Measurements from ENCODE around the gene HNRNPA2B1. TPM values are rescaled to one million over a fixed set of nuclear protein-coding genes. Genes with fewer than 3 reads are reported as not detected.

Gene HNRNPA2B1
- 100 to 1,000 TPM; 649 to 781 TPM for total RNA-seq

DNA sequence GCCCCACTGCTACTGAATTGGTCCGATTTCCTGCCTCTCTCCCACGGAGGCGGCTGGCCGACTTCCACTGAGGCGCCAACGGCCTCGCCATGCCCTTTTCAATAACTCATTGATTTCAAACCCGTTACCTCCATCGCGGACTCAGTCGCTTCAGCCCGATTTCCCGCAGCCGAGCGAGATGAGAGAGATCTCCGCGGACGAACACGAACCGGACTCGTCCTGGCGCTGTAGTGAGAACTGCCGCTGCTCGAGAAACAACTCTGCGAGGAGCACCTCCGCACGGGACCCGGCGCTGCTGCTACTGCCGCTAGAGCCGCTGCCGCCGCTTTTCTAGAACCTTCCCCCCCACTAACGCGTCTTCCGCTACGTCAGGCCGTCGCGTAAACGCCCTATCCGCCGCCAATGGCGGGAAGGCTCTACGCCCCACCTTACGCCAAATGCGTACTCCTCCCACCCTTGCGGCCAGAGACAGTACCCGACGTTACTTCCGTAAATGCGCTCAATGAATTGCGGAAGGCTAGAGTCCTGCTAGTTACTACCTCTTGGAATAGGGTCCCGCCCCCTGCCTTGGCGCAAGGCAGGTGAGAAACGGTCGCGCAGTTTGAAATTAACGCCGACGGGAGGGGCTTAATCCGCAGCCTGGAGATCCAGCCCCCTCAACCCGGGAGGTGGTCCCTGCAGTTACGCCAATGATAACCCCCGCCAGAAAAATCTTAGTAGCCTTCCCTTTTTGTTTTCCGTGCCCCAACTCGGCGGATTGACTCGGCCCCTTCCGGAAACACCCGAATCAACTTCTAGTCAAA is at the start of gene HNRNPA2B1:
Gene HNRNPA2B1 (minus strand): TSS at position 303 of the 803 bp plus-strand sequence. CDS start 169 bp downstream, at position 134.
- POLR2A ChIA-PET, result interaction anchor here (0.9 to 2.5 kb wide), 6 partner anchors 12 to 338 kb away, joined by 3 to 10 read pairs (median 6); partner anchors contain the start of gene NFE2L3
- Mint-ChIP-seq H3K4me1 (peaks cover 44% of the 10 kb centered on the region), H3K36me3 (ENCODE audit: low read depth) (peaks cover 76% of the 10 kb centered on the region), H3K27ac (peak within 1 kb of the TSS; percentile 100), H3K9me3 (no peaks in the 10 kb centered on the region), H3K27me3 (no peaks in the 10 kb centered on the region), H3K4me3 (peak within 1 kb of the TSS; percentile 97)
- CTCF ChIA-PET, result interaction anchor here (0.6 to 4.1 kb wide), 7 partner anchors 9 to 110 kb away, joined by 3 to 30 read pairs (median 4); partner anchors contain the start of gene NFE2L3
- peak; percentile 98 for DNase-seq

DNA sequence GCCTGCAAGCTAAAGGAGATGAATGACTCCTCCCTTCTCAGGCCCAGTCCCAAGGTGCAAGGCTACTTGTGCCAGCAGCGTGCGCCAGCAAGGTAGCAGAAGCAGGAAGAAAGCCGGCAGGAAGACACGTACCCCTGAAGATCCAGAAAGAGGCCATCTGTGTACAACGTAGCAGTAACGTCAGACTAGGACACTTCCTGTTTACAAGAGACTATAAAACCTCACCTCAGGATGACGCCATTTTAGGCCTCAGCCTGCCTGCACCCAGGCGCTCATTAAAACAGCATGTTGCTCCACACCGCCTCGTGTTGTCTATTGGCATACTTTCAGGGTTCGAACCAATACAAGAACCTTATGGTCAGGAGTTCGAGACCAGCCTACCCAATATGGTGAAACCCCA is 49.7 kb upstream of the HNRNPA2B1 start:
- H3K9me3 Mint-ChIP-seq, result no peaks in the 10 kb centered on the region
- H3K4me3 Mint-ChIP-seq, result no peak overlapping the region
- ChIA-PET CTCF (interaction anchor here (0.7 kb wide), 1 partner anchor 9 kb away, joined by 3 read pairs; no protein-coding TSS in a partner anchor), POLR2A (no interaction called here)
- H3K36me3 Mint-ChIP-seq (ENCODE audit: low read depth), result no peaks in the 10 kb centered on the region
- H3K4me1 Mint-ChIP-seq, result peaks cover 2% of the 10 kb centered on the region
- H3K27ac Mint-ChIP-seq, result peak overlapping the region; percentile 55
- no peak for DNase-seq
- peaks cover 3% of the 10 kb centered on the region for H3K27me3 Mint-ChIP-seq

DNA sequence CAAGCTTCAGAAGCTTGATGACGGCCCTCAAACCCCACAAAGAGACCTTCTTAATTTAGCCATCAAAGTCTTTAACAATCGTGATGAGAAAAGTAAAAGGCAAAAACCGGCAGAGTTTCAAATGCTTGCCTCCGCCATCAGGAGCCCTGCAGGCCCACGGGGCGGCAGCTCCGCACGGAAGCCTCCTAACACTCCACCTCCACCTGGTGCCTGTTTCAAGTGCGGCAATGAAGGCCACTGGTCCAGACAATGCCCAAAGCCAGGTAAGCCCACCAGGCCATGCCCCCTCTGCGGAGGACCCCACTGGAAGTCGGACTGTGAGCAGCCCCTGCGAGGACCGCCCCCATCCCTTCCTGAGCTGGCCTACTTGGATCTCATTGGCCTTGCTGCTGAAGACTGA is 44.6 kb upstream of the HNRNPA2B1 start:
- ChIA-PET CTCF (no interaction called here), POLR2A (no interaction called here)
- H3K4me3 Mint-ChIP-seq, result no peak overlapping the region
- H3K27ac Mint-ChIP-seq, result no peak overlapping the region
- H3K9me3 Mint-ChIP-seq, result no peaks in the 10 kb centered on the region
- H3K36me3 Mint-ChIP-seq (ENCODE audit: low read depth), result no peaks in the 10 kb centered on the region
- no peaks in the 10 kb centered on the region for H3K27me3 Mint-ChIP-seq
- DNase-seq, result no peak
- H3K4me1 Mint-ChIP-seq, result peaks cover 2% of the 10 kb centered on the region

DNA sequence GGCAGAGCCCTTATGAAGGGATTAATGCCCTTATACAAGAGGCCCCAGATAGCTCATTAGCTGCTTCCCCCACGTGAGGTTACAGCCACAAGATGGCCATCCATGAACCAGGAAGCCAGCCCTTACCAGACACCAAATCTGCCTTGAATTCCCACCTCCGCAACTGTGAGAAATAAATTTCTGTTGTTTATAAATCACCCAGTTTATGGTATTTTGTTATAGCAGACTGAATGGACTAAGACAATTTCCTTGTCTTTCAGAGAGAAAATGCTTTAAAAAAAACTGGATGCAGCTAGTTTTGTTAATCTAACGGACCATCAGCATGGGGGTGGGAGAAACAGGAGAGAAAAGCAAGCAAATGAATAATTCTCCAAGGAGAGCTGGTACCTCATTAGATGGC is 37.5 kb upstream of the HNRNPA2B1 start:
- no peak overlapping the region for H3K4me3 Mint-ChIP-seq
- ChIA-PET POLR2A (no interaction called here), CTCF (no interaction called here)
- no peak overlapping the region for H3K27ac Mint-ChIP-seq
- no peaks in the 10 kb centered on the region for H3K9me3 Mint-ChIP-seq
- peaks cover 9% of the 10 kb centered on the region for H3K27me3 Mint-ChIP-seq
- no peaks in the 10 kb centered on the region for H3K4me1 Mint-ChIP-seq
- H3K36me3 Mint-ChIP-seq (ENCODE audit: low read depth), result no peaks in the 10 kb centered on the region
- DNase-seq, result no peak

DNA sequence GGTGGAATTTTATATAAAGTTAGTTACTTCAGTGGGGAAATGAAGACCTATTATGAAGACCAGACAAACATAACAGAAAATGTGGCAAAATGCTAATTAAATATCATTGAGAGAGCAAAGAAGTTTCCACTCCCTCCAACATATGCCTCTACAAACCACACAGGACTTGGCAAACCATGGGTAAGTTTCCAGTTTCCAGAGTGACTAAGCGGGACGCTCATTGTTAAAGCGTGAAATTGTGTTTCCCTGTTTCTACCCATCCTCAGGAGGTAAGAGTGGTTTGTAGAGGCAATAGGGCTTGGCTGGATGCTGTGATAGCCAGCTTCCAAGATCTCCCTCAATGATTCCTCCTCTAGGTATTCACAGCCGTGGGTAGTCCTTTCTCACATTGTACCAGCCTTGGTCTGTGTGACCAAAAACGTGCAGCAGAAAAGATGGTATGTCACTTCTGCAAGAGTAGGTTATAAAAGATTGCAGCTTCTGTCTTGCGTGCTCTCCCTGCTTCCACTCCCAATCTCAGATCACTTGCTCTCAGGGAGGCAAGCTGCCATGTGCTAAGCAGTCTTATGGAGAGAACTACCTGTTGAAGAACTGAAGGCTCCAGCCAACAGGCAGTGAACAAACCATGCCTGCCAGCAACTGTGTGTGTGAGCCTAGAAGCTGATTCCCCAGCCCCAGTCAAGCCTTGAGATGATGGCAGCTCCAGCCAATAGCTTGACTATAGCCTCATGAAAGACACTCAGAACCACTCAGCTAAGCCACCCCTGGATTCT is 36.7 kb upstream of the HNRNPA2B1 start:
- POLR2A ChIA-PET, result no interaction called here

DNA sequence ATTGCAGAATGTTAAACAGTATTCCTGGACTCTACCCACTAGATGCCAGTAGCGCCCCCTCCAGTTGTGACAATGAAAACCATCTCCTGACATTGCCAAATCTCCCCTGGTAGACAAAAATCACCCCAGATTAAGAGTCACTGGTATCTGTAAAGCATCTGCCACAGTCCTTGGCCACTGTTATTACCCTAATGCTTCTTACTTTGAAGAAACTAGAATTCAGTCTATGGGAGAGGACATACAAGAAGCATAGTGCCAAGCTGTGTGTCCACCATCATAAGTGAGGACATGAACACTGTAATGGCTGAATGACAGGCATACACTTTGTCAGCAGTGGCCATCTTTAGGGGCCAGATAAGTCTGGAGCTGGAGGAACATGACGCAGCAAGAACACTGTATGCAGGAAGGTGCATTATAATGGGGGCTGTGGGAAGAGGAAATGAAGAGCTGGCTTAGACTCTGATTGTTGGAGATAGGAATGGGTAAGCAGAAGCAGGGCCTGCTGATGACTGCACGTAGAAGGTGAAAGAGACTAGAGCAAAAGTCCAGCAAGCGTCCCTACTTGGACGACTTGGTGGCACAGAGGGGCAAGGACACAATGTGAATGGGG is 33.5 kb upstream of the HNRNPA2B1 start:
- Mint-ChIP-seq H3K36me3 (ENCODE audit: low read depth) (no peaks in the 10 kb centered on the region), H3K27ac (no peak overlapping the region), H3K9me3 (no peaks in the 10 kb centered on the region), H3K27me3 (peaks cover 9% of the 10 kb centered on the region), H3K4me1 (no peaks in the 10 kb centered on the region), H3K4me3 (no peak overlapping the region)
- ChIA-PET POLR2A (no interaction called here), CTCF (interaction anchor here (1.4 kb wide), 2 partner anchors 24 to 131 kb away, joined by 3 read pairs; no protein-coding TSS in a partner anchor)
- DNase-seq, result no peak

More for the DNA sequence above, 36.7 kb upstream of the HNRNPA2B1 start:
- H3K4me3 Mint-ChIP-seq, result no peak overlapping the region
- DNase-seq, result no peak
- H3K27me3 Mint-ChIP-seq, result peaks cover 9% of the 10 kb centered on the region
- no peaks in the 10 kb centered on the region for H3K4me1 Mint-ChIP-seq
- no peaks in the 10 kb centered on the region for H3K36me3 Mint-ChIP-seq (ENCODE audit: low read depth)
- CTCF ChIA-PET, result interaction anchor here (0.6 to 1.1 kb wide), 2 partner anchors 9 to 196 kb away, joined by 3 read pairs; no protein-coding TSS in a partner anchor
- H3K9me3 Mint-ChIP-seq, result no peaks in the 10 kb centered on the region
- no peak overlapping the region for H3K27ac Mint-ChIP-seq

DNA sequence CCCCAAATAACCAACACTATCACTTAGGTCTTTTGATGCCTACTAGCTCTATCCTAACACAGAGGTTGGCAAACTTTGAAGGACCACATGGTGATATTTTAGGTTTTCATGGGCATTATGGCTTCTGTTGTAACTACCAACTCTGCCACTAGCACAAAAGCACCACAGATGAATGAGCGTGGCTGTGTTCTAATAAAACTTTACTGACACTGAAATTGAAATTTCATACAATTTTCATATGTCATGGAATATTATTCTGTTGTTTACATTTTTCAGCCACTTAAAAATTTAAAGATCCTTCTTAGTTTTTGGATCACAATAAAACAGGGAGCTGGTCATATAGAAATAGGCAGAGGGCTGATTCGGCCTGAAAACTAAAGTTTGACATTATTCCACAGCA is 27.4 kb upstream of the HNRNPA2B1 start:
- H3K27ac Mint-ChIP-seq, result no peak overlapping the region
- no peak overlapping the region for H3K4me3 Mint-ChIP-seq
- DNase-seq, result no peak
- ChIA-PET CTCF (interaction anchor here (0.6 to 1.6 kb wide), 3 partner anchors 57 to 335 kb away, joined by 3 to 4 read pairs (median 4); no protein-coding TSS in a partner anchor), POLR2A (no interaction called here)
- H3K27me3 Mint-ChIP-seq, result peaks cover 15% of the 10 kb centered on the region
- H3K4me1 Mint-ChIP-seq, result no peaks in the 10 kb centered on the region
- no peaks in the 10 kb centered on the region for H3K36me3 Mint-ChIP-seq (ENCODE audit: low read depth)
- H3K9me3 Mint-ChIP-seq, result no peaks in the 10 kb centered on the region

DNA sequence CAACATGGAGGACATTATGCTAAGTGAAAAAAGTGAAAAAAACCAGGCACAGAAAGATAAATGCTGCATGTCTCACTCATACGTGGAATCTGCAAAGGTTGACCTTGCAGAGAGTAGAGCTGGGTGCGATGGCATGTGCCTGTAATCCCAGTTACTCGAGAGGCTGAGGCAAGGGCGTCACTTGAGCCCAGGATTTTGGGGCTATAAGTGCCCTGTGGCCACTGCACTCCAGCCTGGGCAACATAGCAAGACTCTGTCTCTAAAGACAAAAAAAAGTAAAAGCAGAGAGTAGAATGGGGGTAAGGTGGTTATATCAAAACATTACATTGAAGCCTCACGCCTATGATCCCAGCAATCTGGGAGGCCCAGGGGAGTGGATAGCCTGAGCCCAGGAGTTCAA is 23.8 kb upstream of the HNRNPA2B1 start:
- Mint-ChIP-seq H3K27me3 (peaks cover 15% of the 10 kb centered on the region), H3K36me3 (ENCODE audit: low read depth) (no peaks in the 10 kb centered on the region), H3K4me3 (no peak overlapping the region), H3K9me3 (no peaks in the 10 kb centered on the region), H3K27ac (no peak overlapping the region), H3K4me1 (no peaks in the 10 kb centered on the region)
- ChIA-PET CTCF (no interaction called here), POLR2A (no interaction called here)
- DNase-seq, result no peak

DNA sequence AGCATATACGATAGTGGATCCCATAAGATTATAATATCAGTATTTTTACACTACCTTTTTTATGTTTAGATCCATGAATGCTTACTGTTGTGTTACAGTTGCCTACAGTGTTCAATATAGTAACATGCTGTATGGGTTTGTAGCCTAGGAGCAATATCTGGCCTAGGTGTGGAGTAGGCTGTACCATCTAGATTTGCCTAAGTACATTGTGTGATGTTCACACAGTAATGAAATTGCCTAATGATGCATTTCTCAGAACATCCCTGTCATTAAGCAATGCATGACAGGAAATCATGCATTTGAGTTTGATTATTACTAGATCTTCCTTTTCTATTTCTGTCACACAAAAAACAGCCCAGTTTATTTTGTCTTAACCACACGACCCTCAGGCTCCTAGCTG is 15.5 kb upstream of the HNRNPA2B1 start:
- no peak for DNase-seq
- H3K36me3 Mint-ChIP-seq (ENCODE audit: low read depth), result peaks cover 20% of the 10 kb centered on the region
- H3K27me3 Mint-ChIP-seq, result no peaks in the 10 kb centered on the region
- no peak overlapping the region for H3K4me3 Mint-ChIP-seq
- H3K9me3 Mint-ChIP-seq, result no peaks in the 10 kb centered on the region
- H3K27ac Mint-ChIP-seq, result no peak overlapping the region
- H3K4me1 Mint-ChIP-seq, result peaks cover 11% of the 10 kb centered on the region
- CTCF ChIA-PET, result no interaction called here
- POLR2A ChIA-PET, result no interaction called here

DNA sequence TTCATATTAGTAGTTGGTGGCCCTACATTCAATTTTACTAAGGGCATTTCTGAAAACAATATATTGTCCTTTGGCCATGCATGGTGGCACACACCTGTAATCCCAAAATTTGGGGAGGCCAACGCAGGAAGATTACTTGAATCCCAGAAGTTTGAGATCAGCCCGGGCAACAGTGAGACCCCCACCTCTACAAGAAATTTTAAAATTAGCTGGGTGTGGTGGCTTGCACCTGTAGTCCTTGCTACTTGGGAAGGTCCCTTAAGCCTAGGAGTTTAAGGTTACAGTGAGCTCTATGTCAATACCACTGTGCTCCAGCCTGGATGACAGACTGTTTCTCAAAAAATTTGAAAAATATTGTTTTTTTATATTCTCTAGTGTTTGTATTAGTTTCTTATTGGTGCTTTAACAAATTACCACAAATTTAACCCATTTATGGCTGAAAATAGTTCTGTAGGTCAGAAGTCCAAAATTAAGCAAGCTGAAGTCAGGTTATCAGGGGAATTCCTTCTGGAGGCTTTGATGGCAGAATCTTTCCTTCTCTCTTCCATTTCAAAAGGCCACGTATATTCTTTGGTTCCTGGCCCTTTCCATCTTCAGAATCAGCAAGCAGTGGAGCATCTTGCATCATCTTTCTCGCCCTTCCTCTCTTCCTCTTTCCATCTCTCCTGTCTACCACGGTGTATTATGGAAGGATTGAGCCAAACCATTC is 13.4 kb upstream of the HNRNPA2B1 start:
- H3K27ac Mint-ChIP-seq, result no peak overlapping the region
- no peaks in the 10 kb centered on the region for H3K9me3 Mint-ChIP-seq
- CTCF ChIA-PET, result no interaction called here
- no peak for DNase-seq
- POLR2A ChIA-PET, result no interaction called here
- peaks cover 21% of the 10 kb centered on the region for H3K4me1 Mint-ChIP-seq
- H3K4me3 Mint-ChIP-seq, result no peak overlapping the region
- peaks cover 35% of the 10 kb centered on the region for H3K36me3 Mint-ChIP-seq (ENCODE audit: low read depth)
- H3K27me3 Mint-ChIP-seq, result no peaks in the 10 kb centered on the region

DNA sequence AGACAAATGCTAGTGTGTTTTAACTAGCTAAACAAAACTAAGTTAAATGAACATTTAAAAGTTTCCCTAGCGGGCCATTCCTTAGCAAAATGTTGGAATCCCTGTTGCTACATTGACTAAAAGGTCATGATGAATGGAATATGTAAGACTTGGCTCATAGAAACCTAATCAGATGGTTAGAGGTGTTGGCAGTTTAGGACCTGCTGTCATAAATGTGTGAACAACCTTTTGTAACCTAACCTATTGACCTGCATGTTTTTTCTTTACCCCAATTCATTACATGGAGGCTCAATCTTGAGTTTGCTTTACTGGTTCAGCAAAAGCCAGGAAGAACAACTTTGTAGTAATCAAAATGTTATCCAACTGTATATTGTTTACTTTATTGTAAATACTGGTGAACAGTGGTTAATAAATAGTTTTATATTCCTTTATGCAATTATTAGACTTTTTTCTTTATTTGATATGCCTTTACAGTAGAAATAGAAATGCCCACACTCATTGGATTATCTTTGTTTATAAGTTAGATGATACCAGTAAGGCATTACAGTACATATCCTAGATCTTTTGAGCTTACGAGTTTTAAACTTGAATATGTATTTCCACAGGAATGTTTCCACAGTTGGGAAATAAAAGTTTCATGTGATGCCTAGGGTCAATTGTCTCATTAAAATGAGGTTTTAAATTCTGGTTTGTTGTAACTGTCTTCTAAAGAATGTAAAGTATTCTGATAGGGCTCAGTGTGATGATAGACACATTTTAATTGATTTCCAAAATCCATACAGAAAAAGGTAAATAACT is 12.6 kb upstream of the HNRNPA2B1 start:
- ChIA-PET POLR2A (no interaction called here), CTCF (no interaction called here)
- no peak for DNase-seq
- no peak overlapping the region for H3K4me3 Mint-ChIP-seq
- H3K4me1 Mint-ChIP-seq, result peaks cover 22% of the 10 kb centered on the region
- H3K27ac Mint-ChIP-seq, result no peak overlapping the region
- no peaks in the 10 kb centered on the region for H3K27me3 Mint-ChIP-seq
- H3K9me3 Mint-ChIP-seq, result no peaks in the 10 kb centered on the region
- peaks cover 39% of the 10 kb centered on the region for H3K36me3 Mint-ChIP-seq (ENCODE audit: low read depth)

DNA sequence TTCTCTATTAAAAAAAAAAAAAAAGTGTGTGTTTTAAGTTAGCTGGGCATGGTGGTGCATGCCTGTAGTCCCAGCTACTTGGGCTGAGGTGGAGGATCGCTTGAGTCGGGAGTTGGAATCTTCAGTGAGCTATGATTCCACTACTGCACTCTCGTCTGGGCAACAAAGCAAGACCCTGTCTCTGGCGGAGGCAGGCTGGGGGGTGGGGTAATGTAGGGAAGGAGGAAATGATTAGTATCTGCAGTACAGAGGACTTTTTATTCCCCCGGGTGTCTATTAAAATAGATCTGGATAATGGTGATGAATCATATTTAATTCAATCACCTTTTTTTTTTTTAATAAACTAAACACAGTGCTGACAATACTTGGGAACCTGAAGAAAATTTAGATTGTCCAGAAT is 7.5 kb upstream of the HNRNPA2B1 start:
- ChIA-PET CTCF (interaction anchor here (0.6 kb wide), 1 partner anchor 266 kb away, joined by 7 read pairs; no protein-coding TSS in a partner anchor), POLR2A (no interaction called here)
- Mint-ChIP-seq H3K36me3 (ENCODE audit: low read depth) (peaks cover 79% of the 10 kb centered on the region), H3K27ac (no peak overlapping the region), H3K27me3 (no peaks in the 10 kb centered on the region), H3K4me3 (no peak overlapping the region), H3K4me1 (peaks cover 60% of the 10 kb centered on the region), H3K9me3 (no peaks in the 10 kb centered on the region)
- no peak for DNase-seq

All from activated CD4-positive, alpha-beta T cell treated with anti-CD3 and anti-CD28 coated beads, Interleukin-2, amount 10 ng/mL, durations not matched to agents 7 days and 5 days (primary cell).